OCI-LY1 (cell line): ENCODE measurements around the gene RNF166.

Experiments
- H2AFZ ChIP-seq: fragments of 200-600 bp; sonication (generic), shearing (Covaris generic); 2 replicates; pipeline ENCODE4 v1.6.0; 2014; ENCODE audit warnings: antibody characterized with exemption, mild to moderate bottlenecking, low read length
- H3F3A ChIP-seq: fragments of 200-600 bp; sonication (generic), shearing (Covaris generic); 2 replicates; pipeline ENCODE4 v1.6.0; 2014; ENCODE audit warnings: mild to moderate bottlenecking, antibody characterized with exemption, low read length, moderate library complexity; ENCODE audit not compliant: insufficient read depth
- H3K27ac ChIP-seq: fragments of 200-600 bp; sonication (generic); 2 replicates; pipeline ENCODE4 v1.5.1; 2014; ENCODE audit warnings: low read length, mixed run types, mild to moderate bottlenecking, low read depth; ENCODE audit not compliant: poor library complexity, severe bottlenecking
- H3K27me3 ChIP-seq: fragments of 200-600 bp; sonication (generic); 2 replicates; pipeline ENCODE4 v1.6.0; 2014; ENCODE audit warnings: antibody characterized with exemption, mild to moderate bottlenecking, low read length, moderate library complexity; ENCODE audit not compliant: insufficient read depth
- H3K36me3 ChIP-seq: fragments of 200-600 bp; sonication (generic); 2 replicates; pipeline ENCODE4 v1.6.1; 2014; ENCODE audit warnings: mild to moderate bottlenecking, antibody characterized with exemption, low read length, moderate library complexity, mixed read lengths; ENCODE audit not compliant: insufficient read depth
- H3K4me1 ChIP-seq: fragments of 200-600 bp; sonication (generic); 2 replicates; pipeline ENCODE4 v1.5.1; 2014; ENCODE audit warnings: mild to moderate bottlenecking, low read length, moderate library complexity; ENCODE audit not compliant: insufficient read depth, severe bottlenecking
- H3K4me2 ChIP-seq: fragments of 200-600 bp; sonication (generic), shearing (Covaris generic); 2 replicates; pipeline ENCODE4 v1.6.1; 2014; ENCODE audit warnings: low read length
- H3K4me3 ChIP-seq: fragments of 200-600 bp; sonication (generic); 2 replicates; pipeline ENCODE4 v1.5.1; 2014; ENCODE audit warnings: low read length, low read depth, mild to moderate bottlenecking, mixed read lengths; ENCODE audit not compliant: poor library complexity, severe bottlenecking
- H3K79me2 ChIP-seq: fragments of 200-600 bp; shearing (Covaris generic); 2 replicates; pipeline ENCODE4 v1.6.1; 2016; ENCODE audit warnings: mixed run types, low read length, mixed read lengths; ENCODE audit not compliant: insufficient read depth
- H3K9ac ChIP-seq: fragments of 200-600 bp; sonication (generic), shearing (Covaris generic); 2 replicates; pipeline ENCODE4 v1.6.1; 2014; ENCODE audit warnings: mild to moderate bottlenecking, low read length, mixed read lengths
- H3K9me2 ChIP-seq: fragments of 200-600 bp; sonication (generic), shearing (Covaris generic); 2 replicates; pipeline ENCODE4 v1.6.1; 2014; ENCODE audit warnings: low read depth, mild to moderate bottlenecking, low read length, mixed read lengths
- H3K9me3 ChIP-seq: fragments of 200-600 bp; shearing (Covaris generic); 2 replicates; pipeline ENCODE4 v1.6.1; 2014; ENCODE audit warnings: low read length, mixed read lengths
- H4K20me1 ChIP-seq: fragments of 200-600 bp; sonication (generic), shearing (Covaris generic); 2 replicates; pipeline ENCODE4 v1.6.0; 2016; ENCODE audit warnings: mild to moderate bottlenecking, low read length; ENCODE audit not compliant: insufficient read depth
- CTCF ChIP-seq: fragments of 200-600 bp; sonication (generic), shearing (Covaris generic); IDR thresholded peaks from 2 replicates; pipeline ENCODE4 v1.5.1; 2017; ENCODE audit warnings: mild to moderate bottlenecking, antibody characterized with exemption, low read length, moderate library complexity, mixed read lengths
- EZH2 ChIP-seq: fragments of 200-600 bp; sonication (generic), shearing (Covaris generic); IDR thresholded peaks from 2 replicates; pipeline ENCODE4 v1.8.0; 2017; ENCODE audit warnings: borderline replicate concordance, mixed run types, mild to moderate bottlenecking, antibody characterized with exemption, low read length, moderate library complexity, mixed read lengths

Gene RNF166

GRCh38 chr16:88723911-88724310 is 17.7 kb upstream of the RNF166 start:
- Histone ChIP-seq H3K9ac (no peak overlapping the region), H3K27ac (no peak overlapping the region), H3K4me3 (no peak overlapping the region), H4K20me1 (no peaks in the 10 kb centered on the region), H2AFZ (no peak overlapping the region), H3F3A (no peaks in the 10 kb centered on the region), H3K4me2 (no peak overlapping the region), H3K36me3 (peaks cover 11% of the 10 kb centered on the region; the same call in 1 of the 2 replicates), H3K9me3 (no peaks in the 10 kb centered on the region), H3K9me2 (no peaks in the 10 kb centered on the region), H3K27me3 (no peaks in the 10 kb centered on the region; the same call in 1 of the 2 replicates), H3K4me1 (no peaks in the 10 kb centered on the region), H3K79me2 (no peaks in the 10 kb centered on the region)
- TF ChIP-seq CTCF: no peak
- TF ChIP-seq EZH2: no peak

GRCh38 chr16:88723507-88723887 is 17.3 kb upstream of the RNF166 start:
- no peaks in the 10 kb centered on the region for H3K9me2 ChIP-seq
- H3F3A ChIP-seq: no peaks in the 10 kb centered on the region
- no peaks in the 10 kb centered on the region for H3K79me2 ChIP-seq
- H4K20me1 ChIP-seq: no peaks in the 10 kb centered on the region
- no peak overlapping the region for H3K4me2 ChIP-seq
- no peak overlapping the region for H3K9ac ChIP-seq
- no peak overlapping the region for H3K4me3 ChIP-seq
- no peak overlapping the region for H2AFZ ChIP-seq
- no peaks in the 10 kb centered on the region for H3K9me3 ChIP-seq
- no peaks in the 10 kb centered on the region for H3K4me1 ChIP-seq
- H3K27ac ChIP-seq: no peak overlapping the region
- TF ChIP-seq EZH2 (no peak), CTCF (no peak)
- peaks cover 15% of the 10 kb centered on the region; the same call in 1 of the 2 replicates for H3K36me3 ChIP-seq
- H3K27me3 ChIP-seq: no peaks in the 10 kb centered on the region; the same call in 1 of the 2 replicates

- H3K27me3 ChIP-seq: no peaks in the 10 kb centered on the region; the same call in 1 of the 2 replicates
- H3K9me3 ChIP-seq: no peaks in the 10 kb centered on the region
- no peaks in the 10 kb centered on the region for H3K4me1 ChIP-seq
- no peak overlapping the region for H3K27ac ChIP-seq
- TF ChIP-seq CTCF (no peak), EZH2 (no peak)
- no peak overlapping the region for H2AFZ ChIP-seq
- no peaks in the 10 kb centered on the region for H3K79me2 ChIP-seq
- no peak overlapping the region for H3K9ac ChIP-seq
- H3K4me2 ChIP-seq: no peak overlapping the region
- no peak overlapping the region for H3K4me3 ChIP-seq
- no peaks in the 10 kb centered on the region for H3F3A ChIP-seq
- H4K20me1 ChIP-seq: no peaks in the 10 kb centered on the region
- no peaks in the 10 kb centered on the region for H3K9me2 ChIP-seq
- peaks cover 15% of the 10 kb centered on the region; the same call in 1 of the 2 replicates for H3K36me3 ChIP-seq
These were observed 16.7 kb upstream of the RNF166 start for GRCh38 chr16:88722784-88723506.
